ENCODE results near the gene CDC42SE2. TPM values are rescaled to one million over a fixed set of nuclear protein-coding genes. Genes with fewer than 3 reads are reported as not detected.

Gene CDC42SE2
- total and polyA plus RNA-seq, 2 experiments from 2014 or later, result 24.2 to 36.2 TPM

DNA sequence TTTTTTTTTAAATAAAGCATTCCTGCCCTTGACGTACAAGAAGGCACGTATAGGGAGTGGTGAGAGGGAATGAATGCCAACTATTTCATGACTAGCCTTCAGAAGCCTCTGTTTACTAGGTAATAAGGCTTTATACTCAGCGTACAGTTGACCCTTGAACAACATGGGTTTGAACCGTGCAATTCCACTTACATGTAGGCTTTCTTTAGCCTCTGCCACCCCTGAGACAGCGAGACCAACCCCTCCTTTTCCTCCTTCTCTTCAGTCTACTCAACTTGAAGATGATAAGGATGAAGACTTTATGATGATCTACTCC, 22.5 kb downstream of the CDC42SE2 start:
- H3K27me3 ChIP-seq (ENCODE audit: insufficient read depth), result no peaks in the 10 kb centered on the region
- H3F3A ChIP-seq (replicated peaks; ENCODE audit: low read depth), result no peaks in the 10 kb centered on the region
- TF ChIP-seq POLR2AphosphoS5 (IDR thresholded peaks at IDR 0.05; ENCODE audit: low read depth) (no peak), ZNF114 (CRISPR knock-in tag; IDR thresholded peaks at IDR 0.05) (no peak), ZNF331 (CRISPR knock-in tag; IDR thresholded peaks at IDR 0.05; ENCODE audit: low read depth) (no peak), EZH2phosphoT487 (IDR thresholded peaks at IDR 0.05; ENCODE audit: unreplicated experiment) (no peak), NANOG (IDR thresholded peaks at IDR 0.05; ENCODE audit: borderline replicate concordance) (no peak), STAT1 (IDR thresholded peaks at IDR 0.05; ENCODE audit: unreplicated experiment) (no peak)
- TF ChIP-seq, protein P1, sequence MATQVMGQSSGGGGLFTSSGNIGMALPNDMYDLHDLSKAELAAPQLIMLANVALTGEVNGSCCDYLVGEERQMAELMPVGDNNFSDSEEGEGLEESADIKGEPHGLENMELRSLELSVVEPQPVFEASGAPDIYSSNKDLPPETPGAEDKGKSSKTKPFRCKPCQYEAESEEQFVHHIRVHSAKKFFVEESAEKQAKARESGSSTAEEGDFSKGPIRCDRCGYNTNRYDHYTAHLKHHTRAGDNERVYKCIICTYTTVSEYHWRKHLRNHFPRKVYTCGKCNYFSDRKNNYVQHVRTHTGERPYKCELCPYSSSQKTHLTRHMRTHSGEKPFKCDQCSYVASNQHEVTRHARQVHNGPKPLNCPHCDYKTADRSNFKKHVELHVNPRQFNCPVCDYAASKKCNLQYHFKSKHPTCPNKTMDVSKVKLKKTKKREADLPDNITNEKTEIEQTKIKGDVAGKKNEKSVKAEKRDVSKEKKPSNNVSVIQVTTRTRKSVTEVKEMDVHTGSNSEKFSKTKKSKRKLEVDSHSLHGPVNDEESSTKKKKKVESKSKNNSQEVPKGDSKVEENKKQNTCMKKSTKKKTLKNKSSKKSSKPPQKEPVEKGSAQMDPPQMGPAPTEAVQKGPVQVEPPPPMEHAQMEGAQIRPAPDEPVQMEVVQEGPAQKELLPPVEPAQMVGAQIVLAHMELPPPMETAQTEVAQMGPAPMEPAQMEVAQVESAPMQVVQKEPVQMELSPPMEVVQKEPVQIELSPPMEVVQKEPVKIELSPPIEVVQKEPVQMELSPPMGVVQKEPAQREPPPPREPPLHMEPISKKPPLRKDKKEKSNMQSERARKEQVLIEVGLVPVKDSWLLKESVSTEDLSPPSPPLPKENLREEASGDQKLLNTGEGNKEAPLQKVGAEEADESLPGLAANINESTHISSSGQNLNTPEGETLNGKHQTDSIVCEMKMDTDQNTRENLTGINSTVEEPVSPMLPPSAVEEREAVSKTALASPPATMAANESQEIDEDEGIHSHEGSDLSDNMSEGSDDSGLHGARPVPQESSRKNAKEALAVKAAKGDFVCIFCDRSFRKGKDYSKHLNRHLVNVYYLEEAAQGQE (IDR thresholded peaks at IDR 0.05; ENCODE audit: unreplicated experiment), result no peak
- TF ChIP-seq, protein P2, sequence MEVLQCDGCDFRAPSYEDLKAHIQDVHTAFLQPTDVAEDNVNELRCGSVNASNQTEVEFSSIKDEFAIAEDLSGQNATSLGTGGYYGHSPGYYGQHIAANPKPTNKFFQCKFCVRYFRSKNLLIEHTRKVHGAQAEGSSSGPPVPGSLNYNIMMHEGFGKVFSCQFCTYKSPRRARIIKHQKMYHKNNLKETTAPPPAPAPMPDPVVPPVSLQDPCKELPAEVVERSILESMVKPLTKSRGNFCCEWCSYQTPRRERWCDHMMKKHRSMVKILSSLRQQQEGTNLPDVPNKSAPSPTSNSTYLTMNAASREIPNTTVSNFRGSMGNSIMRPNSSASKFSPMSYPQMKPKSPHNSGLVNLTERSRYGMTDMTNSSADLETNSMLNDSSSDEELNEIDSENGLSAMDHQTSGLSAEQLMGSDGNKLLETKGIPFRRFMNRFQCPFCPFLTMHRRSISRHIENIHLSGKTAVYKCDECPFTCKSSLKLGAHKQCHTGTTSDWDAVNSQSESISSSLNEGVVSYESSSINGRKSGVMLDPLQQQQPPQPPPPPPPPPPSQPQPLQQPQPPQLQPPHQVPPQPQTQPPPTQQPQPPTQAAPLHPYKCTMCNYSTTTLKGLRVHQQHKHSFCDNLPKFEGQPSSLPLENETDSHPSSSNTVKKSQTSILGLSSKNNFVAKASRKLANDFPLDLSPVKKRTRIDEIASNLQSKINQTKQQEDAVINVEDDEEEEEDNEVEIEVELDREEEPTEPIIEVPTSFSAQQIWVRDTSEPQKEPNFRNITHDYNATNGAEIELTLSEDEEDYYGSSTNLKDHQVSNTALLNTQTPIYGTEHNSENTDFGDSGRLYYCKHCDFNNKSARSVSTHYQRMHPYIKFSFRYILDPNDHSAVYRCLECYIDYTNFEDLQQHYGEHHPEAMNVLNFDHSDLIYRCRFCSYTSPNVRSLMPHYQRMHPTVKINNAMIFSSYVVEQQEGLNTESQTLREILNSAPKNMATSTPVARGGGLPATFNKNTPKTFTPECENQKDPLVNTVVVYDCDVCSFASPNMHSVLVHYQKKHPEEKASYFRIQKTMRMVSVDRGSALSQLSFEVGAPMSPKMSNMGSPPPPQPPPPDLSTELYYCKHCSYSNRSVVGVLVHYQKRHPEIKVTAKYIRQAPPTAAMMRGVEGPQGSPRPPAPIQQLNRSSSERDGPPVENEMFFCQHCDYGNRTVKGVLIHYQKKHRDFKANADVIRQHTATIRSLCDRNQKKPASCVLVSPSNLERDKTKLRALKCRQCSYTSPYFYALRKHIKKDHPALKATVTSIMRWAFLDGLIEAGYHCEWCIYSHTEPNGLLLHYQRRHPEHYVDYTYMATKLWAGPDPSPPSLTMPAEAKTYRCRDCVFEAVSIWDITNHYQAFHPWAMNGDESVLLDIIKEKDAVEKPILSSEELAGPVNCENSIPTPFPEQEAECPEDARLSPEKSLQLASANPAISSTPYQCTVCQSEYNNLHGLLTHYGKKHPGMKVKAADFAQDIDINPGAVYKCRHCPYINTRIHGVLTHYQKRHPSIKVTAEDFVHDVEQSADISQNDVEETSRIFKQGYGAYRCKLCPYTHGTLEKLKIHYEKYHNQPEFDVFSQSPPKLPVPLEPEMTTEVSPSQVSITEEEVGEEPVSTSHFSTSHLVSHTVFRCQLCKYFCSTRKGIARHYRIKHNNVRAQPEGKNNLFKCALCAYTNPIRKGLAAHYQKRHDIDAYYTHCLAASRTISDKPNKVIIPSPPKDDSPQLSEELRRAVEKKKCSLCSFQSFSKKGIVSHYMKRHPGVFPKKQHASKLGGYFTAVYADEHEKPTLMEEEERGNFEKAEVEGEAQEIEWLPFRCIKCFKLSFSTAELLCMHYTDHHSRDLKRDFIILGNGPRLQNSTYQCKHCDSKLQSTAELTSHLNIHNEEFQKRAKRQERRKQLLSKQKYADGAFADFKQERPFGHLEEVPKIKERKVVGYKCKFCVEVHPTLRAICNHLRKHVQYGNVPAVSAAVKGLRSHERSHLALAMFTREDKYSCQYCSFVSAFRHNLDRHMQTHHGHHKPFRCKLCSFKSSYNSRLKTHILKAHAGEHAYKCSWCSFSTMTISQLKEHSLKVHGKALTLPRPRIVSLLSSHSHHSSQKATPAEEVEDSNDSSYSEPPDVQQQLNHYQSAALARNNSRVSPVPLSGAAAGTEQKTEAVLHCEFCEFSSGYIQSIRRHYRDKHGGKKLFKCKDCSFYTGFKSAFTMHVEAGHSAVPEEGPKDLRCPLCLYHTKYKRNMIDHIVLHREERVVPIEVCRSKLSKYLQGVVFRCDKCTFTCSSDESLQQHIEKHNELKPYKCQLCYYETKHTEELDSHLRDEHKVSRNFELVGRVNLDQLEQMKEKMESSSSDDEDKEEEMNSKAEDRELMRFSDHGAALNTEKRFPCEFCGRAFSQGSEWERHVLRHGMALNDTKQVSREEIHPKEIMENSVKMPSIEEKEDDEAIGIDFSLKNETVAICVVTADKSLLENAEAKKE (CRISPR knock-in tag; IDR thresholded peaks at IDR 0.05), result no peak
- TF ChIP-seq, protein P3, sequence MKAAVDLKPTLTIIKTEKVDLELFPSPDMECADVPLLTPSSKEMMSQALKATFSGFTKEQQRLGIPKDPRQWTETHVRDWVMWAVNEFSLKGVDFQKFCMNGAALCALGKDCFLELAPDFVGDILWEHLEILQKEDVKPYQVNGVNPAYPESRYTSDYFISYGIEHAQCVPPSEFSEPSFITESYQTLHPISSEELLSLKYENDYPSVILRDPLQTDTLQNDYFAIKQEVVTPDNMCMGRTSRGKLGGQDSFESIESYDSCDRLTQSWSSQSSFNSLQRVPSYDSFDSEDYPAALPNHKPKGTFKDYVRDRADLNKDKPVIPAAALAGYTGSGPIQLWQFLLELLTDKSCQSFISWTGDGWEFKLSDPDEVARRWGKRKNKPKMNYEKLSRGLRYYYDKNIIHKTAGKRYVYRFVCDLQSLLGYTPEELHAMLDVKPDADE (IDR thresholded peaks at IDR 0.05), result no peak
- TF ChIP-seq, protein P4, sequence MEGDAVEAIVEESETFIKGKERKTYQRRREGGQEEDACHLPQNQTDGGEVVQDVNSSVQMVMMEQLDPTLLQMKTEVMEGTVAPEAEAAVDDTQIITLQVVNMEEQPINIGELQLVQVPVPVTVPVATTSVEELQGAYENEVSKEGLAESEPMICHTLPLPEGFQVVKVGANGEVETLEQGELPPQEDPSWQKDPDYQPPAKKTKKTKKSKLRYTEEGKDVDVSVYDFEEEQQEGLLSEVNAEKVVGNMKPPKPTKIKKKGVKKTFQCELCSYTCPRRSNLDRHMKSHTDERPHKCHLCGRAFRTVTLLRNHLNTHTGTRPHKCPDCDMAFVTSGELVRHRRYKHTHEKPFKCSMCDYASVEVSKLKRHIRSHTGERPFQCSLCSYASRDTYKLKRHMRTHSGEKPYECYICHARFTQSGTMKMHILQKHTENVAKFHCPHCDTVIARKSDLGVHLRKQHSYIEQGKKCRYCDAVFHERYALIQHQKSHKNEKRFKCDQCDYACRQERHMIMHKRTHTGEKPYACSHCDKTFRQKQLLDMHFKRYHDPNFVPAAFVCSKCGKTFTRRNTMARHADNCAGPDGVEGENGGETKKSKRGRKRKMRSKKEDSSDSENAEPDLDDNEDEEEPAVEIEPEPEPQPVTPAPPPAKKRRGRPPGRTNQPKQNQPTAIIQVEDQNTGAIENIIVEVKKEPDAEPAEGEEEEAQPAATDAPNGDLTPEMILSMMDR (conservative IDR thresholded peaks at IDR 0.05; ENCODE audit: low read depth in 2 of 2), result no peak
- no peak overlapping the region for H2AFZ ChIP-seq
- no peak overlapping the region for H3K4me2 ChIP-seq
- no peak overlapping the region for H3K4me3 ChIP-seq
- no peaks in the 10 kb centered on the region for H3K4me1 ChIP-seq (ENCODE audit: insufficient read depth)
- H3K9me2 ChIP-seq (ENCODE audit: insufficient read depth), result no peaks in the 10 kb centered on the region
- no peak overlapping the region for H3K27ac ChIP-seq (ENCODE audit: low read depth)
- H3K79me2 ChIP-seq (replicated peaks; ENCODE audit: insufficient read depth), result peaks cover 73% of the 10 kb centered on the region
- ATAC-seq, result no peak
- Mint-ChIP-seq H3K9me3 (no peaks in the 10 kb centered on the region), H3K27me3 (ENCODE audit: insufficient read depth, low read depth, poor library complexity) (no peaks in the 10 kb centered on the region), H3K27ac (no peak overlapping the region), H3K36me3 (ENCODE audit: low read depth) (no peaks in the 10 kb centered on the region), H3K4me1 (peaks cover 2% of the 10 kb centered on the region; the same call in 2 of the 3 replicates), H3K4me3 (no peak overlapping the region)
- no peaks in the 10 kb centered on the region for H3K36me3 ChIP-seq (ENCODE audit: insufficient read depth)
- no peak for DNase-seq (ENCODE audit: low spot score)
- H4K20me1 ChIP-seq (replicated peaks; ENCODE audit: insufficient read depth), result 0 out of 2 replicates have a peak, but pooled peaks cover 6% of the 10 kb centered on the region
